Ovary (tissue), 3 donors: ENCODE measurements around the gene RPP25L.

Experiments
- POLR2A ChIP-seq: fragments of 450-650 bp; IDR thresholded peaks from one replicate; pipeline ENCODE4 v1.6.1; 2017; ENCODE audit warnings: antibody characterized with exemption, mild to moderate bottlenecking, moderate library complexity
- TF ChIP-seq, protein P1 (sequence below), 3 donors: fragments of 450-650 bp in 2 of 3; fragments of 200-600 bp in 1 of 3; IDR thresholded peaks; one replicate each; pipeline versions ENCODE4 v1.5.1 to v1.8.0; 2016 to 2022; ENCODE audit warnings: antibody characterized with exemption in 3 of 3, mild to moderate bottlenecking in 1 of 3
- donor health status: DM: no; HTN: no; CAD: no.

DNA sequence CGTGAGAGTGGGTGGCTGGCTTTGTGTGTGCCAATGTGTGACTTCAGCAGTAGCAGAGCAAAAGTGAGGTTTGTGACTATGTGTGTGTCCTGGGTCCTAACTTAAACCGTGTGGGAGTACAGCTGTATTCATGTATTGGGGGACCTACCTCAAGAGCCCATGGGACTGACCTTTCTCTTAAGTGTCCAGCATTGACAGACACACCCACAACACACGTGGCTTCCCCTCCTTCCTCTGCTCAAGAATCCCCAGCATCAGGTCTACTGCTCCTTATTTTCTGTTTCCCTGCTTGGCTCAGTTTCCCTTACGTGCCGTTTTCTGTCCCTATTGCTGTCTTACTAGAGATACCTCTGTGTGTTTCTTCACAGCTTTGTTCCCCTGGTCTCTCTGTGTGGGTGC lies 40.7 kb upstream of the RPP25L start:
- TF ChIP-seq, protein P1, sequence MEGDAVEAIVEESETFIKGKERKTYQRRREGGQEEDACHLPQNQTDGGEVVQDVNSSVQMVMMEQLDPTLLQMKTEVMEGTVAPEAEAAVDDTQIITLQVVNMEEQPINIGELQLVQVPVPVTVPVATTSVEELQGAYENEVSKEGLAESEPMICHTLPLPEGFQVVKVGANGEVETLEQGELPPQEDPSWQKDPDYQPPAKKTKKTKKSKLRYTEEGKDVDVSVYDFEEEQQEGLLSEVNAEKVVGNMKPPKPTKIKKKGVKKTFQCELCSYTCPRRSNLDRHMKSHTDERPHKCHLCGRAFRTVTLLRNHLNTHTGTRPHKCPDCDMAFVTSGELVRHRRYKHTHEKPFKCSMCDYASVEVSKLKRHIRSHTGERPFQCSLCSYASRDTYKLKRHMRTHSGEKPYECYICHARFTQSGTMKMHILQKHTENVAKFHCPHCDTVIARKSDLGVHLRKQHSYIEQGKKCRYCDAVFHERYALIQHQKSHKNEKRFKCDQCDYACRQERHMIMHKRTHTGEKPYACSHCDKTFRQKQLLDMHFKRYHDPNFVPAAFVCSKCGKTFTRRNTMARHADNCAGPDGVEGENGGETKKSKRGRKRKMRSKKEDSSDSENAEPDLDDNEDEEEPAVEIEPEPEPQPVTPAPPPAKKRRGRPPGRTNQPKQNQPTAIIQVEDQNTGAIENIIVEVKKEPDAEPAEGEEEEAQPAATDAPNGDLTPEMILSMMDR (IDR thresholded peaks at IDR 0.05) = no peak
- TF ChIP-seq POLR2A = no peak
